GM12878 (cell line): ENCODE measurements around the gene RETREG1.

Experiments
- ASH2L ChIP-seq: fragments of 300-600, 200-600 bp; sonication (generic); IDR thresholded peaks from 2 replicates; pipeline ENCODE4 v1.6.1; 2017; ENCODE audit warnings: low read depth, mild to moderate bottlenecking, borderline replicate concordance
- ETV6 ChIP-seq, 2 experiments: fragments of 450-650 bp in 1 of 2; IDR thresholded peaks in 1 of 2; conservative IDR thresholded peaks in 1 of 2; 2 replicates each; pipeline ENCODE4 v1.6.1; 2014; ENCODE audit warnings: antibody characterized with exemption in 1 of 2, borderline replicate concordance in 1 of 2, low read depth in 1 of 2, mild to moderate bottlenecking in 1 of 2, moderate library complexity in 1 of 2
- IKZF1 ChIP-seq: fragments of 450-650 bp; conservative IDR thresholded peaks from 2 replicates; pipeline ENCODE4 v1.6.1; 2017; ENCODE audit warnings: antibody characterized with exemption, mild to moderate bottlenecking
- MEF2A ChIP-seq: IDR thresholded peaks from 2 replicates; pipeline ENCODE4 v1.6.1; 2011; ENCODE audit warnings: low read depth, mild to moderate bottlenecking, low read length, moderate library complexity; ENCODE audit not compliant: insufficient read depth
- POLR2A ChIP-seq: IDR thresholded peaks from 2 replicates; pipeline ENCODE4 v1.6.1; 2011; ENCODE audit warnings: low read depth, mild to moderate bottlenecking, low read length
- POLR2AphosphoS5 ChIP-seq: IDR thresholded peaks from 2 replicates; pipeline ENCODE4 v1.6.1; 2011; ENCODE audit warnings: mild to moderate bottlenecking, low read length, inconsistent platforms
- SIX5 ChIP-seq: IDR thresholded peaks from 2 replicates; pipeline ENCODE4 v1.6.1; 2011; ENCODE audit warnings: mild to moderate bottlenecking, low read depth, low read length, moderate library complexity; ENCODE audit not compliant: severe bottlenecking
- SP1 ChIP-seq: IDR thresholded peaks from one replicate; pipeline ENCODE4 v1.6.1; 2011; ENCODE audit warnings: low read depth, low read length
- USF2 ChIP-seq: IDR thresholded peaks from 2 replicates; pipeline ENCODE4 v1.6.1; 2011; ENCODE audit warnings: low read depth, low read length, improper control_type of control experiment, borderline replicate concordance
- YBX1 ChIP-seq: fragments of 450-650 bp; IDR thresholded peaks from 2 replicates; pipeline ENCODE4 v1.6.1; 2016; ENCODE audit warnings: antibody characterized with exemption
- TF ChIP-seq, protein P1 (sequence below), 3 experiments: IDR thresholded peaks in 2 of 3; conservative IDR thresholded peaks in 1 of 3; 2 replicates each; pipeline ENCODE4 v1.5.1; 2011; ENCODE audit warnings: low read depth in 3 of 3, low read length in 3 of 3, mild to moderate bottlenecking in 3 of 3, control low read depth in 2 of 3, moderate library complexity in 2 of 3, inconsistent platforms in 1 of 3, mixed read lengths in 1 of 3; ENCODE audit not compliant: control insufficient read depth in 2 of 3, insufficient read depth in 1 of 3; ENCODE audit errors: extremely low read depth in 1 of 3

DNA sequence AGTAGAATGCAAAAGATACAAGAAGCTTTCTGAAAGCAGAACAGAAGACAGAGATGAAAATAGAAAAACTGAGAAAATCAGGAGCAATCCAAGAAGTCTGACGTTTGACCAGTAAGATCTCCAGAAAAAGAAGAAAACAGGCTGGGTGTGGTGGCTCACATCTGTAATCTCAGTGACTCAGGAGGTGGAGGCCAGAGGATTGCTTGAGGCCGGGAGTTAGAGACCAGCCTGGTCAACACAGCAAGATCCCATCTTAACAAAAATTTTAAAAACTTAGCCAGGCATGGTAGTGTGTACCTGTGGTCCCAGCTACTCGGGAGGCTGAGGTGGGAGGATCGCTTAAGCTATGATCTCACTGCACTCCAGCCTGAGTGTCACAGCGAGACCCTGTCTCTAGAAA, 15.9 kb downstream of the RETREG1 start:
- TF ChIP-seq POLR2AphosphoS5 = no peak
- TF ChIP-seq ETV6 (conservative IDR thresholded peaks at IDR 0.05 in 1 of 2, IDR thresholded peaks at IDR 0.05 in 1 of 2; ENCODE audit: borderline replicate concordance in 1 of 2, low read depth in 1 of 2) = no peak
- no peak for TF ChIP-seq YBX1
- TF ChIP-seq, protein P1, sequence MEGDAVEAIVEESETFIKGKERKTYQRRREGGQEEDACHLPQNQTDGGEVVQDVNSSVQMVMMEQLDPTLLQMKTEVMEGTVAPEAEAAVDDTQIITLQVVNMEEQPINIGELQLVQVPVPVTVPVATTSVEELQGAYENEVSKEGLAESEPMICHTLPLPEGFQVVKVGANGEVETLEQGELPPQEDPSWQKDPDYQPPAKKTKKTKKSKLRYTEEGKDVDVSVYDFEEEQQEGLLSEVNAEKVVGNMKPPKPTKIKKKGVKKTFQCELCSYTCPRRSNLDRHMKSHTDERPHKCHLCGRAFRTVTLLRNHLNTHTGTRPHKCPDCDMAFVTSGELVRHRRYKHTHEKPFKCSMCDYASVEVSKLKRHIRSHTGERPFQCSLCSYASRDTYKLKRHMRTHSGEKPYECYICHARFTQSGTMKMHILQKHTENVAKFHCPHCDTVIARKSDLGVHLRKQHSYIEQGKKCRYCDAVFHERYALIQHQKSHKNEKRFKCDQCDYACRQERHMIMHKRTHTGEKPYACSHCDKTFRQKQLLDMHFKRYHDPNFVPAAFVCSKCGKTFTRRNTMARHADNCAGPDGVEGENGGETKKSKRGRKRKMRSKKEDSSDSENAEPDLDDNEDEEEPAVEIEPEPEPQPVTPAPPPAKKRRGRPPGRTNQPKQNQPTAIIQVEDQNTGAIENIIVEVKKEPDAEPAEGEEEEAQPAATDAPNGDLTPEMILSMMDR (IDR thresholded peaks at IDR 0.05 in 2 of 3, conservative IDR thresholded peaks at IDR 0.05 in 1 of 3; ENCODE audit: control insufficient read depth in 2 of 3, extremely low read depth in 1 of 3, insufficient read depth in 1 of 3, low read depth in 3 of 3, low read length in 3 of 3) = no peak
- TF ChIP-seq USF2 = no peak
- no peak for TF ChIP-seq SIX5
- TF ChIP-seq ASH2L = no peak
- TF ChIP-seq IKZF1 = no peak
- TF ChIP-seq SP1 = no peak
- no peak for TF ChIP-seq MEF2A
- no peak for TF ChIP-seq POLR2A
